A549 (cell line): Measurements from ENCODE around the gene TMEM220.

Experiments used
- CBX2 ChIP-seq: fragments of 200-600 bp; sonication (generic); IDR thresholded peaks from 2 replicates; pipeline ENCODE4 v1.6.1; 2016; ENCODE audit warnings: low read depth, mild to moderate bottlenecking, borderline replicate concordance
- CHD2 ChIP-seq: fragments of 150-350 bp; IDR thresholded peaks from 2 replicates; pipeline ENCODE4 v1.6.1; 2014; ENCODE audit warnings: low read length; ENCODE audit not compliant: partially characterized antibody
- CTCF ChIP-seq: fragments of >200 bp; sonication (Bioruptor Twin); formaldehyde crosslinking; IDR thresholded peaks from 3 replicates; pipeline ENCODE4 v1.5.1; 2016
- EP300 ChIP-seq, 2 experiments: fragments of >200 bp; sonication (Bioruptor Twin); formaldehyde crosslinking; IDR thresholded peaks; 2 replicates in 1 of 2; 3 replicates in 1 of 2; pipeline ENCODE4 v1.6.1; 2016 to 2017
- ESRRA ChIP-seq: fragments of 150-350 bp; IDR thresholded peaks from 2 replicates; pipeline ENCODE4 v1.6.1; 2014; ENCODE audit warnings: mild to moderate bottlenecking, low read length, borderline replicate concordance
- FOXS1 ChIP-seq: fragments of 250-450 bp; sonication (Bioruptor Pico); IDR thresholded peaks from 2 replicates; pipeline ENCODE4 v1.5.0; 2020; ENCODE audit warnings: mild to moderate bottlenecking, moderate library complexity
- MAFK ChIP-seq: fragments of 450-650 bp; IDR thresholded peaks from 2 replicates; pipeline ENCODE4 v1.6.1; 2014; ENCODE audit not compliant: partially characterized antibody
- POLR2A ChIP-seq: IDR thresholded peaks from 2 replicates; pipeline ENCODE4 v1.6.1; 2012; ENCODE audit warnings: mild to moderate bottlenecking, low read length
- RARB ChIP-seq: fragments of 250-450 bp; sonication (Bioruptor Pico); IDR thresholded peaks from 2 replicates; pipeline ENCODE4 v1.8.0; 2021; ENCODE audit warnings: mild to moderate bottlenecking, moderate library complexity
- RCOR1 ChIP-seq: fragments of 150-350 bp; IDR thresholded peaks from 2 replicates; pipeline ENCODE4 v1.6.1; 2014; ENCODE audit warnings: antibody characterized with exemption, low read length, low read depth
- SREBF2 ChIP-seq: fragments of 450-650 bp; IDR thresholded peaks from 2 replicates; pipeline ENCODE4 v1.6.1; 2014; ENCODE audit warnings: mild to moderate bottlenecking, moderate library complexity
- ZSCAN20 ChIP-seq: fragments of 250-450 bp; sonication (Bioruptor Pico); IDR thresholded peaks from 2 replicates; pipeline ENCODE4 v1.8.0; 2022; ENCODE audit warnings: mild to moderate bottlenecking, moderate library complexity
- TF ChIP-seq, protein P1 (sequence below): fragments of 450-650 bp; IDR thresholded peaks from 2 replicates; pipeline ENCODE4 v1.6.1; 2014; ENCODE audit warnings: antibody characterized with exemption

GRCh38 chr17:10751563-10751962 is 21.7 kb upstream of the TMEM220 start:
- TF ChIP-seq CTCF (no peak), EP300 (IDR thresholded peaks at IDR 0.05) (no peak), POLR2A (no peak), SREBF2 (no peak), ZSCAN20 (CRISPR knock-in tag) (no peak), FOXS1 (CRISPR knock-in tag) (no peak), ESRRA (no peak), CBX2 (no peak), CHD2 (no peak), MAFK (no peak), RARB (CRISPR knock-in tag) (no peak), RCOR1 (no peak)
- TF ChIP-seq, protein P1, sequence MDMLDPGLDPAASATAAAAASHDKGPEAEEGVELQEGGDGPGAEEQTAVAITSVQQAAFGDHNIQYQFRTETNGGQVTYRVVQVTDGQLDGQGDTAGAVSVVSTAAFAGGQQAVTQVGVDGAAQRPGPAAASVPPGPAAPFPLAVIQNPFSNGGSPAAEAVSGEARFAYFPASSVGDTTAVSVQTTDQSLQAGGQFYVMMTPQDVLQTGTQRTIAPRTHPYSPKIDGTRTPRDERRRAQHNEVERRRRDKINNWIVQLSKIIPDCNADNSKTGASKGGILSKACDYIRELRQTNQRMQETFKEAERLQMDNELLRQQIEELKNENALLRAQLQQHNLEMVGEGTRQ, result no peak
